HG03520 (cell line): ENCODE measurements around the gene SRPK3.
"Not testable (repeated sequence)": the region's sequence is repeated elsewhere in the genome, so short reads cannot be mapped to it uniquely, and the experiment has no call there.

Source experiments
- ATAC-seq: cut with Tn5 transposase; IDR thresholded peaks from one replicate; pipeline ENCODE4 v1.9.1; 2021; ENCODE audit warnings: mild to moderate bottlenecking, moderate library complexity; ENCODE audit not compliant: unreplicated experiment

SRPK3 gene

GRCh38 chrX:153780678-153781427 lies at the start of gene SRPK3:
SRPK3 (plus strand) TSS chrX:153781041; CDS start chrX:153781087, 46 bp downstream.
- no peak for ATAC-seq

GRCh38 chrX:153731117-153731844 lies 49.6 kb upstream of the SRPK3 start:
- ATAC-seq, result no peak

GRCh38 chrX:153731845-153732215 lies 49.0 kb upstream of the SRPK3 start:
- no peak for ATAC-seq

GRCh38 chrX:153732401-153732800 lies 48.4 kb upstream of the SRPK3 start:
- ATAC-seq, result no peak

GRCh38 chrX:153733651-153734240 lies 47.1 kb upstream of the SRPK3 start:
- ATAC-seq, result no peak

- ATAC-seq, result no peak
Measured at GRCh38 chrX:153734871-153735270, 46.0 kb upstream of the SRPK3 start.

GRCh38 chrX:153735274-153735673 lies 45.6 kb upstream of the SRPK3 start:
- ATAC-seq, result no peak

GRCh38 chrX:153736071-153736820 lies 44.6 kb upstream of the SRPK3 start:
- no peak for ATAC-seq

GRCh38 chrX:153736871-153737441 lies 43.9 kb upstream of the SRPK3 start:
- ATAC-seq, result no peak

GRCh38 chrX:153738056-153738605 lies 42.7 kb upstream of the SRPK3 start:
- ATAC-seq, result no peak

- no peak for ATAC-seq
Measured at GRCh38 chrX:153739754-153740486, 40.9 kb upstream of the SRPK3 start.

GRCh38 chrX:153740631-153741222 lies 40.1 kb upstream of the SRPK3 start:
- no peak for ATAC-seq

GRCh38 chrX:153741446-153741845 lies 39.4 kb upstream of the SRPK3 start:
- ATAC-seq, result no peak

GRCh38 chrX:153742111-153742510 lies 38.7 kb upstream of the SRPK3 start:
- ATAC-seq, result not testable (repeated sequence)

GRCh38 chrX:153742796-153743467 lies 37.9 kb upstream of the SRPK3 start:
- not testable (repeated sequence) for ATAC-seq

GRCh38 chrX:153743468-153744209 lies 37.2 kb upstream of the SRPK3 start:
- not testable (repeated sequence) for ATAC-seq

- no peak for ATAC-seq
Measured at GRCh38 chrX:153744210-153745066, 36.4 kb upstream of the SRPK3 start.
